Activated T-helper 1 cell treated with Interleukin-2 at 50 U/mL for 16 hours (primary cell): ENCODE measurements around the gene WWP2.
A peak's percentile ranks its signal among the peaks of the same experiment; 100 is the strongest.
"Not testable (repeated sequence)": the region's sequence is repeated elsewhere in the genome, so short reads cannot be mapped to it uniquely, and the experiment has no call there.

Experiments used
- DNase-seq: peaks from one replicate; pipeline ENCODE4 v3.0.0-alpha.2; 2020; ENCODE audit warnings: low read depth

WWP2 gene

GRCh38 chr16:69761983-69762813, at the start of gene WWP2:
TSS of gene WWP2 (plus strand) at chr16:69762332. CDS start at chr16:69787011, 24,679 bp downstream.
- DNase-seq = peak; percentile 76

GRCh38 chr16:69712914-69713581, 49.1 kb upstream of the WWP2 start:
- no peak for DNase-seq

DNA sequence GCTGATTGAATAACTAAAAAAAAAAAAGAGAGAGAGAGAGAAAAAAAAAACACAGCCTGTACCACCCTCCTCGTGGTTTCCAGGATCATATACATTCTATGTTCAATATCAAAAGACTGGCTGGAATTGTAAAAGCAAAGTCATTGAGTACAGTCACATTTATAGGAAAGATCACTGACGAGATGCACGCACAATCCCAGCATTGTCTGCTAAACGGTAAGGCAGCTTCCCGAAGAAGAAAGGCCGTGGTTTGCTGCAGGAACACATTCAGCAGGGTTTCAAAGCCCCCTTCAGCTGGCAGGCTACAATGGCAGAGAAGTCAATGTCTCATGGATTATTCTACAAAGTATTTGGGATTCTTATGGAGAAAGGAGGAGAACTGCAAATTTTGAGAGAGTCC, 45.1 kb upstream of the WWP2 start:
- DNase-seq = no peak

GRCh38 chr16:69718111-69718764, 43.9 kb upstream of the WWP2 start:
- no peak for DNase-seq

GRCh38 chr16:69720822-69721430, 41.2 kb upstream of the WWP2 start:
- no peak for DNase-seq

- no peak for DNase-seq
Observed at GRCh38 chr16:69721441-69721957, 40.6 kb upstream of the WWP2 start.

- no peak for DNase-seq
Observed at GRCh38 chr16:69724414-69724873, 37.7 kb upstream of the WWP2 start.

DNA sequence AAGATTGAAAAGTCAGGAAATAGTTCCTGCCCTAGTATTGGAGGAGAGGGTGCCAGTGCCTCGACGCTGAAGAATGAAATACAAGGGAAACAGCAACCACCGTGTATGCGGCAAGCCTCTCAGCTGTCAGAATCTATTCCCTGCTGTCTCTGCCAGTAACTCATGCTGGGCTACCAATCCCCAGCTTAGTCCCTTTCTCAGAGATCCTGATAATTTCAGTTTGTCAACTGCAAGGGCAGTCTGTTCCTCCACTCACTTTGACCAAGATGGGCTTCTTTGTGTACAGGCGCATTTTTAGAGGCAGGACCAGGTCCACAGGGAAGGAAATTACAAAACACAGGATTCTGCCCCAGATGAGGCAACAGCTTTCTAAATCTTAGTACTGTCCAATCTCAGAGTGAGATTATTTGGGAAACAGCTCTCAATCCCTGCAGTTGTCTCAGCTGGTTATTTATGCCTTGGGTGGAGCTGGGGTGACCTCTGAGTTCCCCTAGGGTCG, 37.1 kb upstream of the WWP2 start:
- no peak for DNase-seq

- no peak for DNase-seq
Observed at GRCh38 chr16:69725480-69726312, 36.4 kb upstream of the WWP2 start.

DNA sequence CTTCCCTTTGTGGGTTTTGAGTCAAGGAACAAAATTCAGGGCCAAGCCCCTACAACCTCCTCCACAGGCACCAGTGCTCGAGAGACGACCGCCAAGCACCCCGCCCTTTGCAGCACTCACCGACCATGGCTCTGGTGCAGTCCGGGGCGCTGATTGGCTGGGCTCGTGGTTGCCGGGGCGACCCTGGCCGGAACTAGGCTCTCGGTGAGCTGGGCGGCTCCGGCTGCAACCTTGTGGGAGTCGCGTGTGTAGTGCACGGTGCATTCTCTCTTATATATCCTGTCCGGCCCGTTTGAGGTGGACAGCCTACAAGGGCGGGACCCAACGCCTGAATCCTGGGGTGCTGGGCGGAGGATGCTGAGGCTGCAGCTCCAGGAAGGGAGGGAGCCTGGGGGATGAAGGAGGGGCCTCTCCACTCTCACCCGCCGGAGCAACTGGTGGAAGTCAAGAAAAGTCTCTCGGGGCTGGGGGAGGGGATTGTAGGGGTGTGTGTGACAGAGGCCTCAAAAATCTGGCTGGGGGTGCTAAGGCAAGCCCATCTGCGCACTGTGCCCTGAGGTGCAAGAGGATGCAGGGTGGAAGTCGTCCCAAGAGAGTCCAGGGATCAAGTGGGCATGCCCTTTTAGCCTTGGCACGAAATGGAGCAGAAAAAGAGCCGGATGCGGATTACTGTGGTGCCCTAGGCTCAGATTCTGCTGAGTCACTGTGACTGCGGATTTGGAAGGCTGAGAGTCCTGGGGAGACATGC, 35.6 kb upstream of the WWP2 start, which contains the start of gene NQO1:
Gene NQO1, minus strand, starts transcription at position 248 of the 748 bp plus-strand sequence. Its CDS starts 121 bp downstream, at position 127.
- DNase-seq = peak; percentile 79

- no peak for DNase-seq
Observed at GRCh38 chr16:69727916-69728270, 34.2 kb upstream of the WWP2 start.

DNA sequence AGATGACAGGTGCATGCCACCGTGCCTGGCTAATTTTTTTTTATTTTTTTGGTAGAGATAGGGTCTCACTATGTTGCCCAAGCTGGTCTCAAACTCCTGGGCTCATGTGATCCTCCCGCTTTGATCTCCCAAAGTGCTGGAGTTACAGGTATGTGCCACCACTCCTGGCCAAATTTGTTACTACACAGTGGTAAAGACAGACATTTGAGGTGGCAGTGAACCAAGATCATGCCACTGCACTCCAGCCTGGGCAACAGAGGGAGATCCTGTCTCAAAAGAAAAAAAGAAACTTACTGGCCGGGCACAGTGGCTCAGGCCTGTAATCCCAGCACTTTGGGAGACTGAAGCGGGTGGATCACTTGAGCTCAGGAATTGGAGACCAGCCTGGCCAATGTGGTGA, 33.1 kb upstream of the WWP2 start:
- not testable (repeated sequence) for DNase-seq

DNA sequence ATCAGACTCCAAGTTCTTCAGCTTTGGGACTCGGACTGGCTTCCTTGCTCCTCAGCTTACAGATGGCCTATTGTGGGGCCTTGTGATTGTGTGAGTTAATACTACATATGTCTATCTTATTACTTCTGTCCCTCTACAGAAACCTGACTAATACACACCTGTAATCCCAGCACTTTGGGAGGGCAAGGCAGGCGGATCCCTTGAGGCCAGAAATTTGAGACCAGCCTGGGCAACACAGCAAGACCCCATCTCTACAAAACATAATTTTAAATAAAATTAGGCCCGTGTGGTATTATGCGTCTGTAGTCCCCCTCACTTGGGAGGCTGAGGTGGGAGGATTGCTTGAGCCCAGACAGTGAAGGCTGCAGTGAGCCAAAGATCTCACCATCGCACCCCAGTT, 30.9 kb upstream of the WWP2 start:
- not testable (repeated sequence) for DNase-seq

GRCh38 chr16:69732101-69732500, 30.0 kb upstream of the WWP2 start:
- DNase-seq = no peak

DNA sequence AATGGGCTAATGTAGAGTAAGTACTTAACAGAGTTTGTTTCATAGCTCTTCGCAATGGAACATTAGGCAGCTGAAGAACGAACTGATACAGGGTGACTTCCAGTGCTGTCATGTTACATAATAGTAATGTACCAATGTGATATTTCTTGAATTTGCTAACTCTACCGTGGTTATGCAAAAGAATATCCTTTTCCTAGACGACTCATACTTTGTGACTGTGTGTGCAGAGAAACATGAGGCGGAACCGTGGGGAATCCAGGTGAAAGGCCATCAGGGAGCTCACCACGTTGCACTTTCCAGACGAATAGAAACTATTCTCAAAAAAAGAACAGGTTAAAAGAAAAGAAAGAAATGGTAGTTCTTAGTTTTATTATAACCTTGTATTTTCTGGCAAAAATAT, 20.6 kb upstream of the WWP2 start:
- no peak for DNase-seq

GRCh38 chr16:69741951-69742904, 19.9 kb upstream of the WWP2 start:
- DNase-seq = no peak

DNA sequence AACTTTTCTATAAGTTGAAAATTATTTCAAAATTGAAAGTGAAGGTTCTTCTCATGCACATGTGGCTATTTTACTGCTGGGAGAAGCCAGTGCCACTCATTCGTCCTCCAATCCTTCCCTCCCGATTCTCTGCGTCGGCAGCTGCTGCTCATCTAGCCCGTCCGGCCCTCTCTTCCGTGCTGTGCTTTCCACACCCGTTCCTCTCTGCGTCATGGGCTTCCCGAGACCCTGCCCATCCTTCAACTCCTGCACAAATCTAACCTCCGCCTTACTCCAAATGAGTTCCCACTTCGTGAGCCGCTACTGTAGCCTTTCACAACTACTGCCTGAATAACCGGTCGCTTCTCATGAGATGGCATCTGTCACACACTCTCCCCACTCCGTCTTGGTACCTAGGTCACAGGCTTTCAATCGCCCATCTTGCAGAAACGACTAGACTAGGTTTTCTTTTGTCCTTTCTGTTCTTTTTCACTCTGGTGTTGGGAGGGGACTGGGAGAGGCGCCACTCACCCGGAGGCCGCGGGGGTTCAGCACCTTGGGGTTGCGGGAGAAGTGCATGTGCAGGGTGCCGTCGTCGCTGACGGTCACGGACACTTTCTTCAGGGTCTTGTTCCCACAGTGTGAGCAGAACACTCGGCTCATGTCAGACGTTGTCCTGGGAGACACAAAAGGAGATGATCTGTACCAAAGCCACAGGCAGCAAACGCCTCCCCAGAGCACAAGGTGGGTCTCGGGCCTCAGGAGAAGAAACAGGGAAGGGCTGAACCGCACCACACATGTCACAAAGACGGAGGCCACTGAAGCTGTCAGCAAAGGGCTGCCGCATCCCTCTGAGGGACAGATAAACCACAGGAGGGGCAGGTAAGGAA, 17.5 kb upstream of the WWP2 start:
- DNase-seq = no peak

DNA sequence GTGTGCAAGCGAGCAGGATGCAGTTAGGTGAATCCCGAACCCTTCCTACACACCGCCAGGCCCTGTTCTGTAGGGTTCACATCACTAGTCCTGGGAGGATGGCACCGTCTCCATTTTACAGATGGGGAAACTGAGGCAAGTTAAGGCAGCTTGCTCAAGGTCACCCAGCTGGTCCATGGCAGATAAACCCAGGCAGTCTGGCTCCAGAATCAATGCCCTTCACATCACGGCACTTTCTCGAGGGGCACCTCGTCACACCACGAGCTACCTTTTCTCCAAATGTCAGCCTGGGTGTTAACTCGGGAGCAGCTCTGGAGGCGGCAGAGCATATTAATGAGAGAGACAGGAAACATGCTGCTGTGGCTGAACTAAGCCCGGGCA, 16.9 kb upstream of the WWP2 start:
- DNase-seq = no peak
